Measurements from ENCODE around the gene PAMR1.

DNA sequence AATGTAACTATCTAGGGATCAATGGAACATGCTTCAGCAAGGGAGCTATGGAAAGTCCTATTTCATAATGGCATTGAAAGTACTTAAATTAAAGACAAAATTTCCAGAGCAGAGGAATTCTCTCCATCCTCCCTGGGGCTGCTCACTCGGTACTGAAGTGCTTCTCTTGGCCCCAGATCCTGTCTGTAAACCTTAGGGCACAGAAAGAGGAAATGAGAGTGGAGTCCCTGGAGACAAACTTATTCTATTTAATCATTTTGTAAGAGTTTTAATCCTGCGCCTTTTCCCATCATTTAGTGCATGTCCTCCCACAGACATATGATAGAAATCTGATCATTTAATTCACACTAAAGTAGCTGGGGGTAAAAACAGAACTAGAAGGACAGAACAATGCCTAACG, 20.9 kb upstream of the PAMR1 start:
- TF ChIP-seq, protein P1, sequence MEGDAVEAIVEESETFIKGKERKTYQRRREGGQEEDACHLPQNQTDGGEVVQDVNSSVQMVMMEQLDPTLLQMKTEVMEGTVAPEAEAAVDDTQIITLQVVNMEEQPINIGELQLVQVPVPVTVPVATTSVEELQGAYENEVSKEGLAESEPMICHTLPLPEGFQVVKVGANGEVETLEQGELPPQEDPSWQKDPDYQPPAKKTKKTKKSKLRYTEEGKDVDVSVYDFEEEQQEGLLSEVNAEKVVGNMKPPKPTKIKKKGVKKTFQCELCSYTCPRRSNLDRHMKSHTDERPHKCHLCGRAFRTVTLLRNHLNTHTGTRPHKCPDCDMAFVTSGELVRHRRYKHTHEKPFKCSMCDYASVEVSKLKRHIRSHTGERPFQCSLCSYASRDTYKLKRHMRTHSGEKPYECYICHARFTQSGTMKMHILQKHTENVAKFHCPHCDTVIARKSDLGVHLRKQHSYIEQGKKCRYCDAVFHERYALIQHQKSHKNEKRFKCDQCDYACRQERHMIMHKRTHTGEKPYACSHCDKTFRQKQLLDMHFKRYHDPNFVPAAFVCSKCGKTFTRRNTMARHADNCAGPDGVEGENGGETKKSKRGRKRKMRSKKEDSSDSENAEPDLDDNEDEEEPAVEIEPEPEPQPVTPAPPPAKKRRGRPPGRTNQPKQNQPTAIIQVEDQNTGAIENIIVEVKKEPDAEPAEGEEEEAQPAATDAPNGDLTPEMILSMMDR (IDR thresholded peaks at IDR 0.05), result no peak
- no peak for TF ChIP-seq POLR2A (IDR thresholded peaks at IDR 0.05)
